ENCODE results near the gene SH3BP2. TPM values are rescaled to one million over a fixed set of nuclear protein-coding genes. Genes with fewer than 3 reads are reported as not detected.

SH3BP2 gene
- polyA plus RNA-seq, 1 experiment: 14.8 TPM

- Histone ChIP-seq H3K4me3 (ENCODE audit: low read depth, low read length) (no peak overlapping the region), H3K9me3 (ENCODE audit: control insufficient read depth, insufficient read depth, low read length) (peaks cover 1% of the 10 kb centered on the region; the same call in 1 of the 2 replicates), H3K27me3 (ENCODE audit: control insufficient read depth, insufficient read depth, low read length) (no peaks in the 10 kb centered on the region), H3K27ac (ENCODE audit: low read depth, low read length) (no peak overlapping the region)
- CTCF ChIA-PET: interaction anchor here (0.7 kb wide), 1 partner anchor 11 kb away, joined by 3 read pairs; no protein-coding TSS in a partner anchor
- POLR2A ChIA-PET: no interaction called here
- TF ChIP-seq, protein P1, sequence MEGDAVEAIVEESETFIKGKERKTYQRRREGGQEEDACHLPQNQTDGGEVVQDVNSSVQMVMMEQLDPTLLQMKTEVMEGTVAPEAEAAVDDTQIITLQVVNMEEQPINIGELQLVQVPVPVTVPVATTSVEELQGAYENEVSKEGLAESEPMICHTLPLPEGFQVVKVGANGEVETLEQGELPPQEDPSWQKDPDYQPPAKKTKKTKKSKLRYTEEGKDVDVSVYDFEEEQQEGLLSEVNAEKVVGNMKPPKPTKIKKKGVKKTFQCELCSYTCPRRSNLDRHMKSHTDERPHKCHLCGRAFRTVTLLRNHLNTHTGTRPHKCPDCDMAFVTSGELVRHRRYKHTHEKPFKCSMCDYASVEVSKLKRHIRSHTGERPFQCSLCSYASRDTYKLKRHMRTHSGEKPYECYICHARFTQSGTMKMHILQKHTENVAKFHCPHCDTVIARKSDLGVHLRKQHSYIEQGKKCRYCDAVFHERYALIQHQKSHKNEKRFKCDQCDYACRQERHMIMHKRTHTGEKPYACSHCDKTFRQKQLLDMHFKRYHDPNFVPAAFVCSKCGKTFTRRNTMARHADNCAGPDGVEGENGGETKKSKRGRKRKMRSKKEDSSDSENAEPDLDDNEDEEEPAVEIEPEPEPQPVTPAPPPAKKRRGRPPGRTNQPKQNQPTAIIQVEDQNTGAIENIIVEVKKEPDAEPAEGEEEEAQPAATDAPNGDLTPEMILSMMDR (IDR thresholded peaks at IDR 0.05; ENCODE audit: low read depth, low read length): no peak
- no peak for DNase-seq (ENCODE audit: low read depth, low spot score)
Measured at GRCh38 chr4:2830632-2831610, 38.0 kb downstream of the SH3BP2 start.

DNA sequence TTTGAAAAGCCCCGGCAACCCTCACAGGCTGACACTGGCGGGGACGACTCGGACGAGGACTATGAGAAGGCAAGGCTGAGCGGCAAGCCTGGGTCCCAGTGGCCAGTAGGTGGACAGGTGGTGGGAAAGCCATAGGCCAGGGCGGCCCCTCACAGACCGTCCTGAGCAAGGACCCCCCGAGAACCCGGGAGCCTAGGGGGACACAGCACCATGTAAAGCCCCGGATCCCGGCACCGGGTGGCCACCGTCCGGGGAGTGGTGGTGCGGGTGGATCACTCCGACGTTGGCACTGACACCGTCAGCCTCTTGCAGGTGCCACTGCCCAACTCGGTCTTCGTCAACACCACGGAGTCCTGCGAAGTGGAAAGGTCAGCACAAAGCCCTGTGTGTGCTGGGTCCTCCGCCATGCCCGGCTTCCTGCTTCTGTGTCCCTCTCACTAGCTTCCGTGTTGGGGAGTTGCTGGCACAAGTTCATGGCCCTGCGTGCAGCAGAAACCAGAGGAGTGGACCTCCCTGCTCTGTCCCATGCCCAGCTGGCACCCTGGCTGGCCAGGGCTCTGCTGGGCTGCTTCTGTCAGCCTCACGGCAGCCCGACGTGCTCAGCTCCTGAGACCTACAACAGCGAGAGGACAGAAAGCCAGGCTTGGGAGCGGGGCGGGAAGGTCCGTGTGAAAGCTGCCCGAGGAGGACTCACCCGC is 38.9 kb downstream of the SH3BP2 start:
- ChIA-PET CTCF (interaction anchor here (0.7 kb wide), 1 partner anchor 12 kb away, joined by 3 read pairs; no protein-coding TSS in a partner anchor), POLR2A (no interaction called here)
- TF ChIP-seq, protein P1 (IDR thresholded peaks at IDR 0.05; ENCODE audit: low read depth, low read length): no peak
- no peaks in the 10 kb centered on the region for H3K27me3 ChIP-seq (ENCODE audit: control insufficient read depth, insufficient read depth, low read length)
- no peak overlapping the region for H3K27ac ChIP-seq (ENCODE audit: low read depth, low read length)
- no peak overlapping the region for H3K4me3 ChIP-seq (ENCODE audit: low read depth, low read length)
- H3K9me3 ChIP-seq (ENCODE audit: control insufficient read depth, insufficient read depth, low read length): no peaks in the 10 kb centered on the region
- no peak for DNase-seq (ENCODE audit: low read depth, low spot score)

- ChIA-PET POLR2A (no interaction called here), CTCF (no interaction called here)
- no peak overlapping the region for H3K27ac ChIP-seq (ENCODE audit: low read depth, low read length)
- H3K9me3 ChIP-seq (ENCODE audit: control insufficient read depth, insufficient read depth, low read length): no peaks in the 10 kb centered on the region; the same call in 1 of the 2 replicates
- no peak for DNase-seq (ENCODE audit: low read depth, low spot score)
- no peaks in the 10 kb centered on the region for H3K27me3 ChIP-seq (ENCODE audit: control insufficient read depth, insufficient read depth, low read length)
- no peak overlapping the region for H3K4me3 ChIP-seq (ENCODE audit: low read depth, low read length)
- TF ChIP-seq, protein P1 (IDR thresholded peaks at IDR 0.05; ENCODE audit: low read depth, low read length): no peak
Measured at GRCh38 chr4:2832309-2832980, 39.6 kb downstream of the SH3BP2 start.

- CTCF ChIA-PET: no interaction called here
- POLR2A ChIA-PET: no interaction called here
- no peak overlapping the region for H3K27ac ChIP-seq (ENCODE audit: low read depth, low read length)
Measured at GRCh38 chr4:2832981-2833670, 40.2 kb downstream of the SH3BP2 start.

More at GRCh38 chr4:2832981-2833670, 40.2 kb downstream of the SH3BP2 start:
- Histone ChIP-seq H3K4me3 (ENCODE audit: low read depth, low read length) (no peak overlapping the region), H3K9me3 (ENCODE audit: control insufficient read depth, insufficient read depth, low read length) (no peaks in the 10 kb centered on the region; the same call in 1 of the 2 replicates), H3K27me3 (ENCODE audit: control insufficient read depth, insufficient read depth, low read length) (no peaks in the 10 kb centered on the region)
- no peak for DNase-seq (ENCODE audit: low read depth, low spot score)
- TF ChIP-seq, protein P1 (IDR thresholded peaks at IDR 0.05; ENCODE audit: low read depth, low read length): no peak
